HL-60 (cell line): Measurements from ENCODE around the gene RPN2.

ENCODE experiments used
- POLR2AphosphoS5 ChIP-seq: IDR thresholded peaks from 2 replicates; pipeline ENCODE4 v1.6.1; 2012; ENCODE audit warnings: low read depth
- TF ChIP-seq, protein P1 (sequence below): IDR thresholded peaks from one replicate; pipeline ENCODE4 v1.5.1; 2011; ENCODE audit warnings: low read length, control low read depth, inconsistent platforms; ENCODE audit not compliant: insufficient read depth

- TF ChIP-seq, protein P1, sequence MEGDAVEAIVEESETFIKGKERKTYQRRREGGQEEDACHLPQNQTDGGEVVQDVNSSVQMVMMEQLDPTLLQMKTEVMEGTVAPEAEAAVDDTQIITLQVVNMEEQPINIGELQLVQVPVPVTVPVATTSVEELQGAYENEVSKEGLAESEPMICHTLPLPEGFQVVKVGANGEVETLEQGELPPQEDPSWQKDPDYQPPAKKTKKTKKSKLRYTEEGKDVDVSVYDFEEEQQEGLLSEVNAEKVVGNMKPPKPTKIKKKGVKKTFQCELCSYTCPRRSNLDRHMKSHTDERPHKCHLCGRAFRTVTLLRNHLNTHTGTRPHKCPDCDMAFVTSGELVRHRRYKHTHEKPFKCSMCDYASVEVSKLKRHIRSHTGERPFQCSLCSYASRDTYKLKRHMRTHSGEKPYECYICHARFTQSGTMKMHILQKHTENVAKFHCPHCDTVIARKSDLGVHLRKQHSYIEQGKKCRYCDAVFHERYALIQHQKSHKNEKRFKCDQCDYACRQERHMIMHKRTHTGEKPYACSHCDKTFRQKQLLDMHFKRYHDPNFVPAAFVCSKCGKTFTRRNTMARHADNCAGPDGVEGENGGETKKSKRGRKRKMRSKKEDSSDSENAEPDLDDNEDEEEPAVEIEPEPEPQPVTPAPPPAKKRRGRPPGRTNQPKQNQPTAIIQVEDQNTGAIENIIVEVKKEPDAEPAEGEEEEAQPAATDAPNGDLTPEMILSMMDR: no peak
- no peak for TF ChIP-seq POLR2AphosphoS5
Measured at GRCh38 chr20:37277253-37277593, 98.1 kb downstream of the RPN2 start.
